HG02973 (cell line): Measurements from ENCODE around the gene ACE.
"Not testable (repeated sequence)": the region's sequence is repeated elsewhere in the genome, so short reads cannot be mapped to it uniquely, and the experiment has no call there.

ENCODE experiments used
- ATAC-seq: cut with Tn5 transposase; IDR thresholded peaks from one replicate; pipeline ENCODE4 v1.9.1; 2021; ENCODE audit warnings: moderate library complexity; ENCODE audit not compliant: unreplicated experiment

The ACE gene

DNA sequence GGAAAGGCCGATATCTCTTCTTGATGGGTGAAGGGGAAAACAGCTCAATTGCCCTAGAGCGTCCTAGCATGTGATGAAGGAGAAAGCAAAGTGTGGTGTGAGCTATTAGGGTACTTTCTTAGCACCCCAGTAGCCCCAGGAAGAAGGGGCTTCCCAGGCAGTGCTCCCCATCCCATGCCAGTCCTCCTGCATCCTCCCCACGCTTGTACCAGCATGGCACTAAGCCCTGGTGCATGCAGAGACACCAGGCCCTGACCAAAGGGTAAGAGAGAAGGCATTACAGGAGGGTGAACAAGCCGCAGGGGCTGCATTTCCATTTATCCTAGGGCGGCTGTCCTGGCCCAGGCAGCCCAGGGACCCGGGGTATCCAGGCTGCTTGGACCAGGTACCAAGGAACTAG lies 33.8 kb upstream of the ACE start:
- no peak for ATAC-seq

DNA sequence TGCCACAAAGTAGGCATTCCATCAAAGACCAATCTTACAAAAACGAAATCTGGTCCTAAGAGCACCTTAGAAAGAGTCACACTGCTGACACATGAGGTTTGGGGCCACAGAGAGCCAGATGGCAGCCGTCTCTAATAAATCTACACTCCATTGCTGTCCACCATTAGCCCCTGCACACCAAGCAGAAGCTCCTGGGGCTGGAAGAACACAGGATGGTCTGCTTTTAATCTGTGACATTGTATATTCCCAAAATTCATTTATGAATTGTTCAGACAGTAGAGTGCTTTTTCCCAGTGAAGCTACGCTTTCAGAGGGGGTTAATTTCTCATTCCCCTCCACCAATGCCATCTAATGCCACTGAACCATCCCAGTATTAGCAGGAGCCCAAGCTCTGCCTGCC lies 32.4 kb upstream of the ACE start:
- ATAC-seq: no peak

DNA sequence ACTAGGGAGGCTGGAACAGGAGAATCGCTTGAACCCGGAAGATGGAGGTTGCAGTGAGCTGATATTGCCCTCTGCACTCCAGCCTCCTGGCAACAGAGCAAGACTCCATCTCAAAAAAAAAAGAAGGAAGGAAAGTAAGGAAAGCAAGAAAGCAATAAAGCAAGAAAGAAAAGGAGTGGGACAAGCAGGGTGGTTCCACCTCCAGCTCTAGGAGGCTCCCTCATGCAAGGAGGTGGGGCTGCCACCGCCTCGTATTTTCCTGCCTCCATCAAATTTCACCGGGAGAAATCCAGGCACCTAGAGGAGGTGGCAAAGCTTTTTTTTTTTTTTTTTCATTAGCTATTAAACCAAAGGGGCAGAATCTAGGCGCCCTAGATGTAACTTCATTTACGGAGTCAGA lies 31.8 kb upstream of the ACE start:
- no peak for ATAC-seq

DNA sequence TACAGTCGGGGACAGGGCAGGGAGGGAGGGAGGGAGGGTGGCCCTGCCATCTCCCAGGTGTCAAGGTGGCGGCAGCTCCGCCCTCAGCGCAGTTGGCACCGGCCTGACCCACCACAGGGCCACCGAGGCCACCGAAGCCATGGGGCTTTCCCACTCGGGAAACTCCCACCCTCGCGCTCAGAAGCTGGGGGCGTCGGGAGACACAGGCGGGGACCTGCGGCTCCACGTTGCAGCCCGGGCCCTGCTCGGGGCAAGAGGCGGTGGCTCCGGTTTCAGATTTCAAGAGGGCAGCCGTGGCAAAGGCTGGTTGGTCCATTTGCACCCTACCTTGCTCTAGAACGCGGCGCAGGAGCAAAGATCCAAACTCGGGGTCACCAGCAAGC lies 31.3 kb upstream of the ACE start:
- ATAC-seq: no peak

DNA sequence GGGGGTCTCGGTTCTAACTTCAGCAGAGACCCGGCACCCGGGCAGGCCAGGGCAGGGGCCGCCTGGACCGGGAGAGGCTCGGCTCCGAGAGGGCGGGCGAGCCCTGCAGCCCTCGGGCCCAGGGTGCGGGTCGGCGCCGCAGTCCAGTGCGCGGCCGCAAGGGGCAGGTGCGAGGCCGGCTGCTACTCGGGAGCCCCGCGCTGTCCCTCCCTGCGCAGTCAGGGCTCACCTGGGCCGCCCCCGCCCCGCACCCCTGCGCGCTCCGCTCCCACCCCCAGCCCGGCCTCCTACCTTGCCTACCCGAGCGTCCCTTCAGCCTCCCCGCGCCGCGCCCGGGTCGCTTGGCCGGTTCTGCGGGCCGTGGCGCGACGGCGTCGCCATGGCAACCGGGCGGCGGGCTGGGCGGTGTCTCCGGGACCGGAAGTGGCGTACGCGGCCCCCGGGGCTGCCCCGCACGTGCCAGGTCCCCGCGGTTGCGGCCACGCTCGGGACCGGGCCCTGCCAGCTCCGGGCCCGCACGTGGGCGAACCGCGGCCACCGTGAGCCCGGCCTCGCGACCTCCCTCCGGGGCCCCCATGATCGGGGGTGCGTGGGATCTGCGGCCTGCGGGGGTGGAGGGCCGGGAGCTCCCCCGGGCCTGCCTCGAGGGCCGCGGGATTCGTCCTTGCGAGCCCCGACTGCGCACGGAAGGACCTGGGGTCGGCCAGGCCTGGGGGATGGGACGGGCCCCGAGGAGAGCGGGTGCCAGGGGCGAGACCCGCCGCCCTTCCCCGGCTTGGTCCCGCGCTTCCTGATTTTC lies 30.7 kb upstream of the ACE start, which contains the start of gene CYB561:
CYB561 (minus strand) TSS at position 353 of the 799 bp plus-strand sequence. CDS start 8,759 bp downstream, outside the sequence.
- ATAC-seq: peak; percentile 61

DNA sequence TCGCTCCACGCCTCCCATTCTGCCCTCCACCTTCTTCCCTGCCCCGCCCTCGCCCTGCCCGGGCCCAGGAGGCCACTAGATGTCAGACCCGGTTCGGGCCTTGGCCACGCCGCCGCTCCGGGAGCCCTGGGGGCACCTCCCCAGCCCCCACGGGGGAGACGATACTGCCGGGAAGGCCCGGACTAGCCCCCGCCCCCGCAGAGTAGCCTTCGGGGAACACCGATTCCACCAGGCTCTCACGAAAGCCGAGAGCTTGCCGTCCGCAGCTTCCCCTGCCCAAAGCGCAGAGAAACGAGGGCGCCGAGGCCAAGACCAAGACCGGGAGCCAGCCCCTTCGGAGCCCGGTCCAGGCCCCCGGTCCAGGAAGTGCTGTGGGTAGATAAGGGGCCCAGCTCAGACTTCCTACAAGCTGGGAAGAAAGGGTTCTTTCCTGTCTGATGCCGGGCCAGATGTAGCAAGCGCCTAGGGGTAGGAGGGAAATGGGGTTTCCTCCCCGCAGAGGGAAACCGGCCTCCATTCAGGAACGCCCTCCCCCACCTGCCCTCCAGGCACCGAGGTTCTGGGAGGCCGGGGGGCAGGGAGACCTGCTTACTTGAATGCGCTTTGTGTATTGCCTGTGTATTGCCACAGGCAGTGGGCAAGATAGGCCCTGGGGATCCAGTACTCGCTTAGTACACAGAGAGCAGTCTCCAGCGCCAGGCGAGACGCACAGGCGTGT lies 29.9 kb upstream of the ACE start:
- ATAC-seq: peak; percentile 27

DNA sequence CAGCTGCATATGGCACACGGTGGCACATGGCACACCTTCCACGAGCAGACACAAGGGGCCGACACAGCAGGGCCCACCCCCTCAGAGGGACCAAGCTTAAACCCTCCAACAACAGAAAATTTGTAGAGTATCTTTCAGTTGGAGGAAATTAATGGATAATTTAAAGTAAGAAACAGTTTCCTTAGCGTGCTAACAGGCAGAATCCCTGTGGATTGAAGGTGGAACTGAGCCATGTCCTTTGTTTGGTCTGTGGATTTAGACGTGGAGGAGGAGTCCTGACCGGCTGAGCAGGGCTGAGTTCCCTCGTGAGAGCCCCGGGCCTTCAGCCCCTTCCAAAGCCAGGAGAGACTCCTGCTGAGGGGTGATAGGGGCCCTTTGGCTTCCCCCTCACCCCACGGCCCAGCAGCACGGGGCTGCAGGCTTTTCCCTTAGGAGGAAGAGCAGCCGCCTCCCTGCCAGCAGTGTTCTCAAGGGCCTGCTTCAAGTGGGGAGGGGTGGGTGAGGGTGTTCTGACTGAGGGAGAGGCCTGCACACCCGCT lies 29.3 kb upstream of the ACE start:
- ATAC-seq: no peak

DNA sequence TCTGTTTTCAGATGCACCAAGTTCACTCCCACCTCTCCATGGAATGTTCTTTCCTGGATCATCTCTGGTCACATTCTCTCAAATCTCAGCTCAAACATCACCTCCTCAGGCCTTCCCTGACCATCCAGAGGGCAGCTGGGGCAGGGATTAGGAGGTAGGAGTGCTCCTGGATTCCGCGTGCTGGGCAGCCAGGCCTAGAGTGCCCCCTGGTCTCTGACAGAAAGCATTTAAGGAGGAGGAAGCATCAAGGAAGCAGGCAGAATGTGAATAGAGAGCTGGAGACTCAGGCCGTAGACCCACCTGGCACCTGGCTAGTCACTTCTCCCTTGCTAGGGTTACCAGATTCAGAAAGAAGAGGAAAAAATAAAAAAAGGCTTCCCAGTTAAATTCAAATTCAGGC lies 28.2 kb upstream of the ACE start:
- no peak for ATAC-seq

DNA sequence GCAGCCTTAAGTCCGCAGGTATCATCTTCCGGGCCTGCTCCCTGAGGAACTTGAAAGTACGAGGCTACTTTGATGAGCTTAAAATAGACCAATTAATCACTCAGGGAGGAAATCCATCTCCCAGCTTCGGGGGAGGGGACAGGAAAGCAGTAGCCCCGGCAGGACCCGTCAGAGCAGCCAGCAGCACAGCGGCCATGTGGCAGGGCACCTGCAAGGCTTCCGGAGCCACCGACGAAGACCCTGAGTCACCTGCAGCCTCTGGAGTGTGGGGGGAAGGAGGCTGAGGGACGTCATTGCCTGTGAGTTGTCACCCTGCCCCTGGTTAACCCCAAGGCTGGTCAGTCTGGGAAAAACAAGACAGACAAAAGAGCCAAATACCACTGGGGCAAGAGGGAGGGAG lies 26.3 kb upstream of the ACE start:
- ATAC-seq: no peak

DNA sequence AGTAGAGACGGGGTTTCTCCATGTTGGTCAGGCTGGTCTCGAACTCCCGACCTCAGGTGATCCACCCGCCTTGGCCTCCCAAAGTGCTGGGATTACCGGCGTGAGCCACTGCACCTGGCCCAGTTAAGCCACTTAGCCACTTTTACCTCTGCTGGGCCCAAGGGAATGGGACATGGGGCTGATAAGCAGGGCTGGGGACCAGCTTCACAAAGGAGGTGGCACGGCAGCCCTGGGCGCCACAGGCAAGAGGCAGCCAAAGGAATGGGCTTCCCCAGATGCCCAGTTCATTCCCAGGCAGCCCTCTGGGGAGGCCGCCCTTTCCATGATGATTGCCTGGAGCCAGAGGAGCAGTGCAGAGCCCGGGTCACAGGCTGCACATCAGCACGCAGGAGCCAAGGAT lies 25.7 kb upstream of the ACE start:
- no peak for ATAC-seq

DNA sequence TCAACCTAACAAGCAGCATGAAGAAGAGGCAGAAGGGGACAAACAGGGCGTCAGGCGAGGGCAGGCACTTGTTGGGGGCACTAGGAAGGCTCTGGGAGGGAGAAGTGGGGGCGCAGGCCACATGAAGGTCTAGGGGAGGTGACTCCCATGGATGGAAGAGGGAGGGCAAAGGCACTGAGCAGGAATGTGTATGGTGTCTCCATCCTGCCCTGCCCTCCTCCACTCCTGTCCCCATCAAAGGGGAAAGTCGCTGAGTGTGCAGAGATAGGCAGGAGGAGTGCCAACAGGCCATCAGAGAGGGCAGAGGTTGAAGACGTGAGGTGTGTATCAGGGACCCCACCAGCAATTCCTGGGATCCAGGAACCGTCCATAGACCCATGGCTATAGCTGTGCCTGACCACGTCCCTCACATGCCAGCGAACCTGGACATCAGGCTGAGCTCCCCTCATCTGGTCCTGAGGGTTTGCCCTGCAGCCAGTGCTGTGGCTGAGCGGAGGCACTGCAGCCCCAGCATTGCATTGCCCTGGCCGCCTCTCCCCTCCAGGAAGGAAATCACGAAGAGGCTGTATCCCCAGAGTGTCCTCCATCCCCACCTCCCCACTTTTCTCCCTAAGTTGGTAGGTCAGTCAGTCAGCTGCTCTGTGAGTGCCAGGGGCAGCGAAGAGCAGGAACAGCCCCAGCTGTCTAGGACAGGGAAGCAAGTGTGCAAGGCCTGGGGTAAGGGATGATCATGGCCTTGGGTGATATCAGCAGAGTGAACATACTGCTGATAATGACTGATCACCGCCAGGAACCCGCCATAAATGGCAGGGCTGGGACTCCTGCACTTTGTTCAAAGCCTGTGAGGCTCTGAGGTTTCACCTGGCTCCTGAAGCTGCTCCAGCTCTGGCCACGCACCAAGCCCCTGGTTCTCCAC lies 24.6 kb upstream of the ACE start:
- no peak for ATAC-seq

DNA sequence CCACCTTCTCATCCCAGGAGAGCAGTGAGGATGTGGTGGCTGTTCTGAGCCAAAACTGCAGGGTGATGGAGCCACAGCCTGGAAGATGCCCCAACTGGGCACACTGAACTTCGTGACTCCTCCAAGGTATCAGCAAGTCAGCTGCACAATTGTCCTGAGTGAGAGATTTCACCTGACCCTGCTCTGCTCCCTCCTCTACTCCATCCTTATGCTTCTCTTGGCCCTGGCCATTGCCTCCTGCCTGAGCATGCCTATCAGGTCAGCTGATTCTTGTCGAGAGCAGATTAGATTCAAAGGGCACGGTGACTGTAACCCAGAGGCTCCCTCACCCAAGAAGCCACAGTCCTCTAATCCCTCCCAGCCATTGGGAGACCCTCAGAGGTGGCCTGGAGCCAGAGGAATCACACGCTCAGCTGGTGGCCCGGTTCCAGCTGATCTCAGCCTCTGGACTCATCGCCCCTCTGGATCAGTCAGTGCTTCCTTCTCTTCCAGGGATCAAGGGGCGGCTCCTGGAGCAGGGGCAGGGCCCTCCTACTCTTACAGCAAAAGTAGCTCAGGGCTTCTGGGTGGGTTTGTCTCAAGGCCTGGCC lies 23.8 kb upstream of the ACE start:
- ATAC-seq: no peak

DNA sequence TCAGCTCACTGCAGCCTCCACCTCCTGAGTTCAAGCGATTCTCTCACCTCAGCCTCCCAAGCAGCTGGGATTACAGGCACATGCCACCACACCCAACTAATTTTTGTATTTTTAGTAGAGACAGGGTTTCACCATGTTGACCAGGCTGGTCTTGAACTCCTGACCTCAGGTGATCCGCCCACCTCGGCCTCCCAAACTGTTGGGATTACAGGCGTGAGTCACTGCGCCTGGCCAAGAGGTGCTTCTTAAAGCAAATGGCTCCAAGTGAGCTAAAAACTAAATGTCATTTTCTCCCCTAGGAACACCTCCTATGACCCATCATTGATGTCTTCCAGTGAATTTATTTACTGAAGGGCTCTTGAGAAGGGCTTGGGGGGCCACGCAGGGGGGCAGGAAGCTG lies 22.5 kb upstream of the ACE start:
- ATAC-seq: not testable (repeated sequence)

DNA sequence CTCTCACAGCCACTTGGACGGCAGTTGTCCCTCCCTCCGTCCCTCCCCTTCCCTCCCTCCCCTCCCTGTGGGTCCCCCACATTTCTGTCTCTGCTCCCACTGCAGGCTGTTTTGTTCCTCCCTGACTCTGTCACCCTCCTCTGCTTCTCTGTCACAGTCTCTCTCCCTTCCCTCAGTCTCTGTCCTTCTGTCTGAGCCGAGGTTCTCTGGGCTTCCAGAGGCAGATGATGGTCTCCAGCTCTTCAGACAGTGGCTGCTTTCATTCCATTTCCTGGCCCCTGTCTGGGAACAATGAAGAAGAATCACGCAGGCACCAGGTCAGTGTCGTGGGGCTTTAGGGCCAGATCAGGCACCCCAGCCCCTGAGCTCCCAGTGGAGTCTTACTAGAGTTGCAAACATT lies 21.9 kb upstream of the ACE start:
- ATAC-seq: no peak

DNA sequence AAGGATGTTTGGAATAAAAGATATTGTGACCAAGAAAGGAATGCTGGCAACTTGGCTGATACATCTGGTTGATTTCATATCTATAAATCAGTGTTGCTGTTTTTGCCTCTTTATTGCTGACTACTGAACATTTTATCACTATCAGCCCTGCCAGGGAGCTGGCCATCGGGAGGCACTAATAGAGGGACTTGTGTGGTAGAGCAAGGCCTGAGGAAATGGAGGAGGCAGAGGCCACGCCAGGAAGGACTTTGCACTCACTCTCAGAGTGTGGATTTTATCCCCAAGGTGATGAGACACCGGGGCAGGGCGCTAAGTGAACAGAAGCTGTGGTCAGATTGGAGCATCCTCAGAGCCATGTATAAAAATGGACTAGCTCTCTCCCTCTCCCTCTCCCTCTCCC lies 21.4 kb upstream of the ACE start:
- no peak for ATAC-seq

DNA sequence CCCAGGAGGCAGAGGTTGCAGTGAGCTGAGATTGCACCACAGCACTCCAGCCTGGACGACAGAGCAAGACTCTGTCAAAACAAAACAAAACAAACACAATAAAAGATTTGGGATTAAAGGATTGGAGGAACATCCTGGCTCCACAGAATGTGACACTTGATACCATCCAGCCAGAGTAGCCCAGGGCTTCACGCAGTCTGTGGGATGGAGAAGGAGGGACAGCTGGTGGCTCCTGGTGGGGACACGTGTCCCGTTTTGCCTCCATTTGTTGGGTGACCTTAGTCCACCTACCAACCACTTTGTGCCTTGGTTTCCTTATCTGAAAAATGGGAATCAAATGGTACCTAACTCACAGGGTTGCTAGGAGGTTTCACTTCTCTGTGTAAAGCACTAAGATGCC lies 18.4 kb upstream of the ACE start:
- no peak for ATAC-seq

DNA sequence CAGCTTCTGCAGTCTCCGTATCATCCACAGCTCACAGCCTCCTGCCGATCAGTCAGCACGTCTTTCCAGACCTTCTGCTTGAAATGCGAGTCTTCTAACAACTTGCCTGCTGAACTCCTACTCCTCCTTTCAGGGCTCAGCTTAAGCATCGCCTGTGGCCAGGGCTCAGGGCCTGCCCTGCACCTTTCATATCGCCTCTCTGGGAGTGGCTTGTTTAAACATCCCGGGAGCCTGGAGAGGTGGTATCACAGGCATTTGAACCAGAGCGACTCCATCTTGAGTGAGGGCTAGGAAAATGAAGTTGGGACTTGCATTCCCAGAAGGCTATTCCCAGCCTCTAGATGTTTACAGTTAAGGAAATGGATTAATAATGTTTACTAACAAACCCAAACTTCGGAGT lies 16.8 kb upstream of the ACE start:
- ATAC-seq: no peak

DNA sequence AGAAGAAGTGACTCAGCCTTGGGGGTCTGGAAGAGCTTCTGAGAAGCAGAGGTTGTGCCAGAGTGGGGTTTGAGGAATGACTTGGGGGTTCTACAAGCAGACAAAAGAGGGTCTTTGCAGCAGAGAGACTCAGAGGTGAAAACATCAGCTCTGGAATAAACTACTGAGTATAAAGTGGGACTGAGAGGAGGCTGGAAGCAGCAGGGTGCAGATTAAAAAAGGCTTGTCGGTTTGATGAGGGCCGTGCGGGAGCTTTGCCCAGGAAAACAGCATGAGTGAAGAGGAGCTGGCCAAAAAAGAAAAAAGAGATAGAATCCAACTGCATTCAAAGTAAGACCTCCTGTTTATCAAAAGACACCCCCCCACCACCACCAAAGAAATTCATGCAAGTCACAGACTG lies 13.1 kb upstream of the ACE start:
- no peak for ATAC-seq

DNA sequence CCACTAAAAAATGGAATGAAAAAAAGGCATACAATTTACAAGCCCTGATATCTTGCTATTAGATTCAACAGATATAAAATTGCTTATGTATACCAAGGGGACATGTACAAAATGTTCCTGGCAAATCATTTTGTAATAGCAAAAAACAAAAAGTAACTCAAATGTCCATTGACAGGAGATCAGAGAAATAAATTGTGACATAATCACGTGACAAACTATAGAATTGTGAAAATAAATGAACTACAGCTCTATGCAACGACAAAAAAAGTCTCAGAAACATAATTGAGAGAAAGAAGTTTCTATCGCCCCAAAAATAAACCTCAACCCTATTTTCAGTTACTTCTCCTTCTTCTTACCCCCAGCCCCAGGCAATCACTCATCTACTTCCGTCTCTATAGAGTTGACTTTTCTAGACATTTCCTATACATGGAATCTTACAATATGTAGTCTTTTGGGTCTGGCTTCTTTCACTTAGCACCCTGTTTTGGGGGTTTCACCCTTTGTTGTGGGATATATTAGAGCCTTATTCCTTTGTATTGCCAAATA lies 12.1 kb upstream of the ACE start:
- no peak for ATAC-seq

DNA sequence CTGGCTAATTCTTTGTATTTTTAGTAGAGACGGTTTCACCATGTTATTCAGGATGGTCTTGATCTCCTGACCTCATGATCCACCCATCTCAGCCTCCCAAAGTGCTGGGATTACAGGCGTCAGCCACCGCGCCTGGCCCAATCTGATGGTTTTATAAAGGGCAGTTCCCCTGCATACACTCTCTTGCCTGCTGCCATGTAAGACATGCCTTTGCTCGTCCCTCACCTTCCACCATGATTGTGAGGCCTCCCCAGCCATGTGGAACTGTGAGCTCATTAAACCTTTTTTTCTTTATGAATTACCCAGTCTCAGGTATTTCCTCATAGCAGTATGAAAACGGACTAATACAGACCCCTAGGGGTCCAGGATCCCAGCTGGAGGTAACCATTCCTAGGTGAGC lies 8.8 kb upstream of the ACE start:
- ATAC-seq: not testable (repeated sequence)

DNA sequence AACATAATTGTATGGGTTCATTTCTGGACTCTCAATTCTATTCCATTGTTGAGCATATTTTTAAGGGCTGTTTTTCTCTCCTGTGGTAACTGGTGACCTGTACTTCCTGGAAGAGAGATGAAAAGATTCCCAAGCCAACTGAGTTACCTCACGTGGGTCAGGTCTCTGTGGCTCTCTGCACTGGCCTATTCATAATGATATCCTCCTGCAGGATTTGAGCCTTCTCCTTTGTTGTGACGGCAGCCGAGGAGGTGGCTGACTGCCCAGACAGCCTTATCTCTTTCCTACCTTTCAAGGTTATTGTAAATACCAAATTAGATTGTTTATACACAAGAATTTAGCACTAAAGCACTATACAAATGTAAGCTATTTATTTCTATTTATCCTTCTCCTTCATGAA lies 2.7 kb upstream of the ACE start:
- no peak for ATAC-seq
